Loucy (cell line): Measurements from ENCODE around the gene MRPL20.
A peak's percentile ranks its signal among the peaks of the same experiment; 100 is the strongest.

Source experiments
- H2AFZ ChIP-seq: fragments of 200-600 bp; sonication (generic); 2 replicates; pipeline ENCODE4 v1.6.0; 2016; ENCODE audit warnings: antibody characterized with exemption, mild to moderate bottlenecking, low read length, moderate library complexity
- H3F3A ChIP-seq: fragments of 200-600 bp; 2 replicates; pipeline ENCODE4 v1.6.0; 2016; ENCODE audit warnings: antibody characterized with exemption, low read depth, mild to moderate bottlenecking
- H3K27me3 ChIP-seq: fragments of 200-600 bp; sonication (generic); 2 replicates; pipeline ENCODE4 v1.6.1; 2014; ENCODE audit warnings: low read length, mild to moderate bottlenecking; ENCODE audit not compliant: insufficient read depth, poor library complexity, severe bottlenecking
- H3K36me3 ChIP-seq: fragments of 200-600 bp; sonication (generic); 2 replicates; pipeline ENCODE4 v1.6.1; 2016; ENCODE audit warnings: low read length; ENCODE audit not compliant: insufficient read depth
- H3K4me1 ChIP-seq: fragments of 200-600 bp; sonication (generic); 2 replicates; pipeline ENCODE4 v1.5.1; 2014; ENCODE audit warnings: low read length, mild to moderate bottlenecking; ENCODE audit not compliant: insufficient read depth, poor library complexity, severe bottlenecking
- H3K4me2 ChIP-seq: fragments of 200-600 bp; sonication (generic); 2 replicates; pipeline ENCODE4 v1.6.0; 2014; ENCODE audit warnings: antibody characterized with exemption, low read length, low read depth, mild to moderate bottlenecking; ENCODE audit not compliant: poor library complexity, severe bottlenecking
- H3K4me3 ChIP-seq: fragments of 200-600 bp; sonication (generic); 2 replicates; pipeline ENCODE4 v1.5.1; 2014; ENCODE audit warnings: low read length, mild to moderate bottlenecking, mixed read lengths; ENCODE audit not compliant: poor library complexity, severe bottlenecking
- H3K79me2 ChIP-seq: fragments of 200-600 bp; sonication (generic); 2 replicates; pipeline ENCODE4 v1.6.1; 2014; ENCODE audit warnings: low read length; ENCODE audit not compliant: insufficient read depth
- H3K9ac ChIP-seq: fragments of 200-600 bp; sonication (generic); 2 replicates; pipeline ENCODE4 v1.6.0; 2014; ENCODE audit warnings: mild to moderate bottlenecking, low read depth, low read length, moderate library complexity; ENCODE audit not compliant: poor library complexity, severe bottlenecking
- H3K9me2 ChIP-seq: fragments of 200-600 bp; sonication (generic); replicated peaks from 2 replicates; pipeline ENCODE4 v1.6.1; 2016; ENCODE audit warnings: low read depth, low read length, mixed read lengths
- H3K9me3 ChIP-seq: fragments of 200-600 bp; sonication (generic); 2 replicates; pipeline ENCODE4 v1.6.1; 2014; ENCODE audit warnings: mild to moderate bottlenecking, antibody characterized with exemption, low read length, low read depth; ENCODE audit not compliant: insufficient read depth
- H4K20me1 ChIP-seq: fragments of 200-600 bp; sonication (generic); 2 replicates; pipeline ENCODE4 v1.6.0; 2014; ENCODE audit warnings: antibody characterized with exemption, low read length, mild to moderate bottlenecking; ENCODE audit not compliant: insufficient read depth, poor library complexity, severe bottlenecking
- EZH2phosphoT487 ChIP-seq: fragments of 200-600 bp; IDR thresholded peaks from 2 replicates; pipeline ENCODE4 v1.6.1; 2018; ENCODE audit warnings: antibody characterized with exemption, mild to moderate bottlenecking, moderate library complexity, borderline replicate concordance
- TF ChIP-seq, protein P1 (sequence below): fragments of 200-600 bp; sonication (generic); conservative IDR thresholded peaks from 2 replicates; pipeline ENCODE4 v1.5.1; 2014; ENCODE audit warnings: mild to moderate bottlenecking, antibody characterized with exemption, low read length

Gene MRPL20

DNA sequence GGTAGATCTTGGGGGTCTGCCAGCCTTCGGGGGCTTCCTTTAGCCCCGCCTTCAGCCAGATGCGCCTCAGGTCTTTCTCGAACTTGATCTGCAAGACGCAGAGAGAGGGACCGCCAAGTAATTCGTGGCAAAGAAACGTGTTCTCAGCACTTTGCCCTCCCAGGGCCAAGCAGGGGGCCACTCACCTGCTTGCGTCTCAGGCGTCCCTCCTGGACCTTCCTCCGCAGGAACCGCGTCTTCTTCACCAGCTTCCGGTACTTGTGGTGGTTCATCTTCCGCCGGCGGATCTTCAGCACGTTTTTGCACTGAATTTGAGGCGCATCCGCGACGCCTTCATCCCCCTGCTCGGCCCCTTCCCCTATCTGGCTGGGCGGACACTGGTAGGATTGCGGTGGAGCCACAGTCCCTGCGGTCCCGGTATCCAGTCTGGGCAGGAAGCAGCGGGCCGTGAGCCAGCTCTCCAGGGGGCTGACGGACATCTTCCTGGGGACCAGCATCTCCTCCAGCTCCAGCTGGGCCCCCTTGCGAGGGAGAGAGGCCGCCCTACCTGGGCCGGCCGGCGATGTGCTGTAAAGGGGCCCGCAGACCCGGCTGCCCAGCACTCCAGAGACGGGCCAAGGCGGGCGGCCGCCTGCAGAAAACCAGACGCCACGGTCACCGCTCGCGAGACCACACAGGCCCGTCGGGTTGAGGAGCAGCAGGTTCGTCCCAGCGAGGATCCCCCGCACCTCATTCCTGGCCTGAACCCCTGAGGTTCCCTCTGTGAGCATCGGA is 33.1 kb downstream of the MRPL20 start:
- Histone ChIP-seq H3F3A (no peaks in the 10 kb centered on the region), H3K9ac (peak overlapping the region; percentile 97), H3K27me3 (no peaks in the 10 kb centered on the region), H2AFZ (no peak overlapping the region), H3K9me3 (no peaks in the 10 kb centered on the region), H3K4me1 (peaks cover 40% of the 10 kb centered on the region), H3K79me2 (peaks cover 40% of the 10 kb centered on the region), H3K9me2 (no peaks in the 10 kb centered on the region), H3K4me3 (peak overlapping the region; percentile 92), H3K36me3 (no peaks in the 10 kb centered on the region), H3K4me2 (peak overlapping the region; percentile 99), H4K20me1 (peaks cover 26% of the 10 kb centered on the region)
- TF ChIP-seq, protein P1, sequence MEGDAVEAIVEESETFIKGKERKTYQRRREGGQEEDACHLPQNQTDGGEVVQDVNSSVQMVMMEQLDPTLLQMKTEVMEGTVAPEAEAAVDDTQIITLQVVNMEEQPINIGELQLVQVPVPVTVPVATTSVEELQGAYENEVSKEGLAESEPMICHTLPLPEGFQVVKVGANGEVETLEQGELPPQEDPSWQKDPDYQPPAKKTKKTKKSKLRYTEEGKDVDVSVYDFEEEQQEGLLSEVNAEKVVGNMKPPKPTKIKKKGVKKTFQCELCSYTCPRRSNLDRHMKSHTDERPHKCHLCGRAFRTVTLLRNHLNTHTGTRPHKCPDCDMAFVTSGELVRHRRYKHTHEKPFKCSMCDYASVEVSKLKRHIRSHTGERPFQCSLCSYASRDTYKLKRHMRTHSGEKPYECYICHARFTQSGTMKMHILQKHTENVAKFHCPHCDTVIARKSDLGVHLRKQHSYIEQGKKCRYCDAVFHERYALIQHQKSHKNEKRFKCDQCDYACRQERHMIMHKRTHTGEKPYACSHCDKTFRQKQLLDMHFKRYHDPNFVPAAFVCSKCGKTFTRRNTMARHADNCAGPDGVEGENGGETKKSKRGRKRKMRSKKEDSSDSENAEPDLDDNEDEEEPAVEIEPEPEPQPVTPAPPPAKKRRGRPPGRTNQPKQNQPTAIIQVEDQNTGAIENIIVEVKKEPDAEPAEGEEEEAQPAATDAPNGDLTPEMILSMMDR = no peak
- TF ChIP-seq EZH2phosphoT487 = no peak

DNA sequence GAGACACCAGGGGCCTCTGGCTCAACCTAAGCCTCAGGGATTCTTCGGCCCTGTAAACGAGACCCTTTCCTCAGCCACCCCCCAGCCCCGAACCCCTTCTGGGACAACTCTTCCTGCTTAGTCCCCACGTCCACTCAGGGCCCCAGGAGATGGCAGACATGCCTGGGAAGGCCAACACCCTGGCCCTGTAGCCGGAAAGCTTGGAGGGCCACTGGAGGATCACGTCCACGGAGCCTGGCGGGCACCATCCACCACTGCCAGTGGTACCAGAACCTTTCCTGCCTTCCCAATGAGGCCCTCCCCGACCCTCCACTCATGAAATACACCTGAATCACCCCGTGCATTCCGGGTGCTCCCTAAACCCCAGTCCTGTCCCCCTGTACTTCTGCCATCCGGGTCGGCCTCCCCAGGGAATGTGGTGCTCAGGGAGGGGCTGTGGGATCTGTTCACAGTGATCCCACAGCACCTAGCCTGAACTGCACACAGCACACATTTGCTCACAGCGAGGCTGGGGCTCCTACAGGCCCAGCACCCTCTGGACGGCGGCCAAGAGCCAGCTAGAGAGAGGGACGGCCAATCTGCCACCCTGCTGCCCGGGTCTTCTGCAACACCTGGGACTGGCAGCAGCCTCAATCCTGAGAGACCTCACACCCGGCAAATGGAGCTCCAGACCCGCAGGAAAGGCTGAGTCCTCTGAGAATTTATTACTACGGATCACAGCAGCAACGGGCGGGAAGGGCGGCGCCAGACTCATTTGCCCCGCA is 33.9 kb downstream of the MRPL20 start:
- peak overlapping the region; percentile 99 for H3K4me2 ChIP-seq
- peaks cover 40% of the 10 kb centered on the region for H3K4me1 ChIP-seq
- peaks cover 40% of the 10 kb centered on the region for H3K79me2 ChIP-seq
- H3K27me3 ChIP-seq = no peaks in the 10 kb centered on the region
- H3K9me3 ChIP-seq = no peaks in the 10 kb centered on the region
- TF ChIP-seq, protein P1 = no peak
- TF ChIP-seq EZH2phosphoT487 = no peak
- no peaks in the 10 kb centered on the region for H3K9me2 ChIP-seq
- H4K20me1 ChIP-seq = peaks cover 26% of the 10 kb centered on the region
- no peaks in the 10 kb centered on the region for H3K36me3 ChIP-seq
- H3K4me3 ChIP-seq = peak overlapping the region; percentile 92
- peak overlapping the region; percentile 97 for H3K9ac ChIP-seq
- no peaks in the 10 kb centered on the region for H3F3A ChIP-seq
- H2AFZ ChIP-seq = no peak overlapping the region

DNA sequence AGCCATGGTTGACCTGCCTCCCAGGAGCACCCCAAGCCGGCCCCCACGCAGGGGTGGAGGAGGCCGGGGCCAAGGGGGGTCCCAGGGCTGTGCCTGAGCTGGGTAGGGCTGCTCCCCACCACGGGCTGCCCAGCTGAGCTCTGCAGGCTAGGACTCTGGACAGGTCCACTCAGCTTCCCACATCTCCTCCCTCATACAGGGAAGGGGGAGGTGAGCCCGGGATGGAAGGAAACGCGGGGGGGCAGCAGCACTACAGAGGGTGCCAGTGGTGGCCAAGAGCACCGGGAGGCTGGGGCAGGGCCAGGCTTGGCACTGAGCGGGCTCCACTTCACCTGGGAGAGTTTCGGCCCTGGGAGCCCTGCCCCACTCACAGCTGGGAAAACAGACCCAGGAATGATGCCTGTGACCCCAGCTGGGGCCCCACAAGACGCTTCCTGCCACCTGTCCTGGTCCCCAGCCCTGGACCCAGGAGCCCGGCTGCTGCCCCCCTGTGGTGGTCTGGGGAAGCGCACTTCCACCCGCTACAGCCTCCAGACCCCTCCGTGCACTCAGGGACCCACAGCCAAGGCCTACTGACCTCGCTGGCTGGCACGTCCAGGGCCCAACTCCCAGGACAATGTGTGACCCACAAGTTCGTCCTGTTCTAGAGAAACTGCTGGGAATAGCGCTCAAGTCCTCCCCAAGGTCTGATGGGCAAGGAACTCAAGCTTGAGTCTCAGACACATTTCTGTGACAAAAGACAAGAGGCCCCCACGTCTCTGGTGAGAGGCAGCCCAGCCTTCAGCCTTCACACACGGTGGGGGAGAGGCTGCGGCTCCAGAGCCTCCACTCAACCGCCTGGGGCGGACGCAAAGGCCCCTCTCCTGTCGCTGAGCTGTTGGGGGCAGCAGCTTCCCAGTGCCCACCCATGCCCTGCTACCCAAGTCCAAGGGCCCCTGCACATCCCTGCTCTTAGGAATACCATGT is 35.1 kb downstream of the MRPL20 start:
- H3K4me2 ChIP-seq = peak overlapping the region; percentile 99
- peaks cover 40% of the 10 kb centered on the region for H3K4me1 ChIP-seq
- H2AFZ ChIP-seq = no peak overlapping the region
- H3K9me2 ChIP-seq = no peaks in the 10 kb centered on the region
- no peaks in the 10 kb centered on the region for H3K27me3 ChIP-seq
- peak overlapping the region; percentile 16 for H3K9ac ChIP-seq
- no peaks in the 10 kb centered on the region for H3K36me3 ChIP-seq
- H3K4me3 ChIP-seq = peak overlapping the region; percentile 66
- TF ChIP-seq EZH2phosphoT487 = no peak
- TF ChIP-seq, protein P1 = peak; percentile 86
- no peaks in the 10 kb centered on the region for H3F3A ChIP-seq
- no peaks in the 10 kb centered on the region for H3K9me3 ChIP-seq
- H4K20me1 ChIP-seq = peaks cover 26% of the 10 kb centered on the region
- peaks cover 40% of the 10 kb centered on the region for H3K79me2 ChIP-seq
